Activated naive CD4-positive, alpha-beta T cell treated with anti-CD3 and anti-CD28 coated beads for 36 hours (primary cell): ENCODE measurements around the gene CATSPER1. TPM values are rescaled to one million over a fixed set of nuclear protein-coding genes. Genes with fewer than 3 reads are reported as not detected.

ENCODE experiments used
- CTCF ChIA-PET: fragments of 350-600 bp; sonication (Branson Sonifier 250); formaldehyde crosslinking; loops from one replicate; lab custom pipeline; 2021; ENCODE audit warnings: antibody characterized with exemption; lab: Charles Lee
- DNase-seq: peaks from one replicate; pipeline ENCODE4 v3.0.0-alpha.2; 2020
- H3K27ac Mint-ChIP-seq: one replicate; pipeline ENCODE4 v1.8.0; 2021; ENCODE audit warnings: mild to moderate bottlenecking, mixed read lengths
- H3K27me3 Mint-ChIP-seq: one replicate; pipeline ENCODE4 v1.8.0; 2021; ENCODE audit warnings: low read depth, mixed read lengths
- H3K36me3 Mint-ChIP-seq: one replicate; pipeline ENCODE4 v1.8.0; 2021; ENCODE audit warnings: low read depth, mixed read lengths
- H3K4me1 Mint-ChIP-seq: one replicate; pipeline ENCODE4 v1.8.0; 2021; ENCODE audit warnings: low read depth, mixed read lengths
- H3K4me3 Mint-ChIP-seq: one replicate; pipeline ENCODE4 v1.8.0; 2021; ENCODE audit warnings: mild to moderate bottlenecking, moderate library complexity, mixed read lengths
- H3K9me3 Mint-ChIP-seq: one replicate; pipeline ENCODE4 v1.8.0; 2021; ENCODE audit warnings: mixed read lengths
- intact Hi-C: fragments of 100-400 bp; cut with micrococcal nuclease; formaldehyde crosslinking; loops from one replicate; pipeline ENCODE4 v1.15.1; 2023
- total RNA-seq, 2 experiments: library from RNA; stranded (reverse); gene quantifications; one replicate each; pipeline ENCODE4 v1.2.3, GENCODE V29; 2021

Gene CATSPER1
- not detected for total RNA-seq

GRCh38 chr11:66026017-66026529, at the start of gene CATSPER1:
CATSPER1 (minus strand) TSS chr11:66026479; CDS start chr11:66026379, 100 bp downstream.
- H3K4me1 Mint-ChIP-seq, result peaks cover 4% of the 10 kb centered on the region
- no peak within 1 kb of the TSS for H3K4me3 Mint-ChIP-seq
- CTCF ChIA-PET, result interaction anchor here (2.4 kb wide), 1 partner anchor 19 kb away, joined by 13 read pairs; no protein-coding TSS in a partner anchor
- peaks cover 5% of the 10 kb centered on the region for H3K27me3 Mint-ChIP-seq
- no peaks in the 10 kb centered on the region for H3K36me3 Mint-ChIP-seq
- intact Hi-C loops, result no loop called here
- no peaks in the 10 kb centered on the region for H3K9me3 Mint-ChIP-seq
- H3K27ac Mint-ChIP-seq, result no peak within 1 kb of the TSS
- no peak for DNase-seq

DNA sequence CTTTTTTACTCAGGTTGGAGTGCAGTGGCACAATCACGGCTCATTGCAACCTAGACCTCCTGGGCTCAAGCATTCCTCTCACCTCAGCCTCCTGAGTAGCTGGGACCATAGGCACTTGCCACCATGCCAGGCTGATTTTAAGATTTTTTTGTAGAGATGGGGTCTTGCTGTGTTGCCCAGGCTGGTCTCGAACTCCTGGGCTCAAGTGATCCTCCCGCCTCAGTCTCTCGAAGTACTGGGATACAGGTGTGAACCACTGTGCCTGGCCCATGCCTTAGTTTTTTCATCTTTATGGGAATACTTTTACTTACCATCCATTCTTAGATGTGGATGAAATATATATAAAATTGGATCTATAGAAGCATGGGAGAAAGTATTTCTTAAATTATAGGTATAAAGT, 49.0 kb upstream of the CATSPER1 start:
- DNase-seq, result no peak
- CTCF ChIA-PET, result interaction anchor here (0.6 to 0.8 kb wide), 3 partner anchors 46 to 171 kb away, joined by 3 to 4 read pairs (median 3); no protein-coding TSS in a partner anchor
- Mint-ChIP-seq H3K9me3 (no peaks in the 10 kb centered on the region), H3K27me3 (no peaks in the 10 kb centered on the region), H3K4me3 (no peak overlapping the region), H3K36me3 (peaks cover 37% of the 10 kb centered on the region), H3K27ac (no peak overlapping the region), H3K4me1 (peaks cover 72% of the 10 kb centered on the region)
- intact Hi-C loops, result no loop called here

DNA sequence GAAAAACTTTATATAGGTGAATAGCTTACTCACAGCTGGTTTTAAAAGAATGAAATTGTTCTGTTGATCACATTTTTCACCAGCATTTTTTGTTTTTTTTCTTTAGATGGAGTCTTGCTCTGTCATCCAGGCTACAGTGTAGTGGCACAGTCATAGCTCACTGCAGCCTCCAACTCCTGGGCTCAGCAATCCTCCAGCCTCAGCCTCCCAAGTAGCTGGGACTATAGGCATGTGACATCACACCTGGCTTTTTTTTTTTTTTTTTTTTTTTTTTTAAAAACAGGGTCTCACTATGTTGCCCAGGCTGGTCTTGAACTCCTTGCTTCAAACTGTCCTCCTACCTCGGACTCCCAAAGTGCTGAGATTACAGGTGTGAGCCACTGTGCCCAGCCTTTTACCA, 47.4 kb upstream of the CATSPER1 start:
- H3K9me3 Mint-ChIP-seq, result no peaks in the 10 kb centered on the region
- CTCF ChIA-PET, result interaction anchor here (0.9 to 1.4 kb wide), 2 partner anchors 16 to 62 kb away, joined by 3 to 4 read pairs; no protein-coding TSS in a partner anchor
- peak; percentile 45 for DNase-seq
- peak overlapping the region; percentile 70 for H3K27ac Mint-ChIP-seq
- H3K36me3 Mint-ChIP-seq, result peaks cover 42% of the 10 kb centered on the region
- no peak overlapping the region for H3K4me3 Mint-ChIP-seq
- intact Hi-C loops, result loop anchor here (5.0 kb wide), 1 partner anchor 181 kb away; the partner anchor contains the start of gene CCDC85B
- peaks cover 65% of the 10 kb centered on the region for H3K4me1 Mint-ChIP-seq
- H3K27me3 Mint-ChIP-seq, result no peaks in the 10 kb centered on the region

DNA sequence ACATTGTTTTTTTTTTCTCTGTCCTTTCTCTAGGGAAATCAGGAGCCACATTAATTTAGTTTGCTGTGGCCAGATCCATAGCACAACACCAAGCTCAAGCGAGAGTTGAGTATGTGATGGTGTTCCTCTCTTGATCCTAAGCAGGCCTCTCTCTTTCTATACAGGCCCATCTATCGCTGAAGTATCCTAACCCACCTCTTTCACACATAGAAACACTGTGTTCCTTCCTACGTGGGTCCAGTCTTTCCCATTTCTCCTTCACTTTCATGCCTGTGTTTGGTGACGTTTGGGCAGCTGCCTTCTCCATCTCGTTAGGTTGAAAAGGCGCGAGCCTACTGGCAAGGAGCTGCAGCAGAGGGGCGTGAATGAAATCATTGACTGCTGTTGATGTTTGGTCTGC, 46.2 kb upstream of the CATSPER1 start:
- intact Hi-C loops, result loop anchor here (1.0 to 5.0 kb wide), 2 partner anchors 9 to 180 kb away; partner anchors contain the start of gene CCDC85B
- H3K4me1 Mint-ChIP-seq, result peaks cover 63% of the 10 kb centered on the region
- H3K36me3 Mint-ChIP-seq, result peaks cover 43% of the 10 kb centered on the region
- peak overlapping the region; percentile 89 for H3K4me3 Mint-ChIP-seq
- CTCF ChIA-PET, result interaction anchor here (1.2 to 1.4 kb wide), 3 partner anchors 28 to 66 kb away, joined by 3 to 4 read pairs (median 3); no protein-coding TSS in a partner anchor
- H3K27me3 Mint-ChIP-seq, result no peaks in the 10 kb centered on the region
- peak overlapping the region; percentile 95 for H3K27ac Mint-ChIP-seq
- no peak for DNase-seq
- no peaks in the 10 kb centered on the region for H3K9me3 Mint-ChIP-seq

DNA sequence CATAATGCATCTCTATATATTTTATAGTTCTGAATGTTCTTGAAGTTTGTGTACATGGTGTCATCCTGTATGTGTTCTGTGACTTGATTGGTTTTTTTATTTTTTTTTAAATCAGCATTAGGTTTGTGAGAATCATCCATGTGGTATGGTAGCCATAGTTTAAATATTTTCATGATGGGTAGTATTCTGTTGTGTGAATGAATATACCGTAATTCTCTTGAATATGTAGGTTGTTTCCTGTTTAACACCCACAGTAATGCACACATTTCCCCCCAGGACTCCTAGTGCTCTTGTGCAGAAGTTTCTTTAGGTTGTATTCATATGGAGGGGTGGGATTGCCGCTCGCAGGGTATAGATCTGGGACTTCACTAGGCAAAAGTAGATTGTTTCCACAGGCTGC, 45.8 kb upstream of the CATSPER1 start:
- Mint-ChIP-seq H3K27ac (peak overlapping the region; percentile 95), H3K27me3 (no peaks in the 10 kb centered on the region), H3K9me3 (no peaks in the 10 kb centered on the region), H3K36me3 (peaks cover 39% of the 10 kb centered on the region), H3K4me3 (peak overlapping the region; percentile 89), H3K4me1 (peaks cover 62% of the 10 kb centered on the region)
- intact Hi-C loops, result loop anchor here (1.0 to 5.0 kb wide), 2 partner anchors 9 to 180 kb away; partner anchors contain the start of gene CCDC85B
- no peak for DNase-seq
- CTCF ChIA-PET, result interaction anchor here (0.9 to 2.1 kb wide), 6 partner anchors 19 to 66 kb away, joined by 3 to 8 read pairs (median 4); no protein-coding TSS in a partner anchor

DNA sequence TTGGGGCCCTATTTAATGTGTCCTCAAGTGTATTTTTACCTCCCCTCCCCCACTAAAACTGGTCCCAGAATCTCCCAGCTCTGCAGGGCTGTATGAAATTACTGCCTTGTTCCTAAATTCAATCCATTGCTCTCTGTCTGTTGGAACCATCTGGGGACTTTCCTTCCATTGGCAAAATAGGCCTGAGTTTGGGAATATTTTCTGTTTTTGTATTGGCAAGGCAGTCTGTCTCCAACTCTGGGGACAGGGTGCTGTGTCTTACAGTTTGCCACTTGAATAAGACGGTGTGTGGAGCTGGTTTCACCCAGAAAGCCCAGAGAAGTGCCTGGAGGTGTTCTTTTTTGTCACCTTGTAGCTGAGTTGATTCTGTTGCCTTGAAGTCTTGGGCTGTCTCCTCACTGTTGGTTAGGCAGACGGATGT, 45.1 kb upstream of the CATSPER1 start:
- DNase-seq, result peak; percentile 57
- Mint-ChIP-seq H3K27ac (peak overlapping the region; percentile 95), H3K36me3 (peaks cover 44% of the 10 kb centered on the region), H3K9me3 (no peaks in the 10 kb centered on the region), H3K4me3 (peak overlapping the region; percentile 89), H3K4me1 (peaks cover 64% of the 10 kb centered on the region), H3K27me3 (no peaks in the 10 kb centered on the region)
- intact Hi-C loops, result loop anchor here (1.0 to 5.0 kb wide), 3 partner anchors 29 to 179 kb away; partner anchors contain the start of gene CCDC85B
- CTCF ChIA-PET, result interaction anchor here (0.7 to 6.4 kb wide), 10 partner anchors 8 to 67 kb away, joined by 3 to 61 read pairs (median 4); partner anchors contain the start of gene SF3B2

DNA sequence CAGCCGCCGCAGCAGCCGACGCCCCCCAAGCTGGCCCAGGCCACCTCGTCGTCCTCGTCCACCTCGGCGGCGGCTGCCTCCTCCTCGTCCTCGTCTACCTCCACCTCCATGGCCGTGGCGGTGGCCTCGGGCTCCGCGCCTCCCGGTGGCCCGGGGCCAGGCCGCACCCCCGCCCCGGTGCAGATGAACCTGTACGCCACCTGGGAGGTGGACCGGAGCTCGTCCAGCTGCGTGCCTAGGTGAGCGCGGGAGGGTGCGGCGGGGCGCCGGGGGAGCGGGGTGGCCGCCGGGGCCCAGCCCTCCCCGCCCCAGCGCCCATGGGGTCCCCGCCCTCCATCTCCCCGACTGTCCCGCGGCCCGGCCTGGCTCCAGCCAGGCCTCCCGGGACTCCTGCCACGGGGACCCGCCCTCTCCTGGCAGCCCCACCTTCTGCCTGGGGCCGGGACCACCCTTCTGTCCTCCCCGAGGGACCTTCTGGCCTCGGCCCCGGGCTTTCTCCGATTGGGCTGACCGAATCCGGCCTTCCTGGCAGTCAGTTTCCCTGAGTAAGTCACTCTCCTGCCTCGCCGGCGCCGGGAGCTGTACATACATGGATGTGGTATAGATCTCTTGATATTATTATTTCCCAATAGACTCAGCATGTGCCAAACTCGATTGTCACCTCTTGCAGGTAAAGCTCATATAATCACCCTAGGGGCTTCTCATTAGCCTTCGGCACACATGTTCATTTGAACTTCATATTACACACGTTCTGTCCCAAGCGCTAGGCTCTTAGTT, 44.5 kb upstream of the CATSPER1 start:
- intact Hi-C loops, result loop anchor here (1.0 to 5.0 kb wide), 3 partner anchors 30 to 178 kb away; partner anchors contain the start of gene CCDC85B
- peaks cover 63% of the 10 kb centered on the region for H3K4me1 Mint-ChIP-seq
- no peaks in the 10 kb centered on the region for H3K27me3 Mint-ChIP-seq
- H3K36me3 Mint-ChIP-seq, result peaks cover 45% of the 10 kb centered on the region
- CTCF ChIA-PET, result interaction anchor here (0.7 to 6.4 kb wide), 8 partner anchors 9 to 65 kb away, joined by 3 to 61 read pairs (median 6); partner anchors contain the start of gene SF3B2
- peak overlapping the region; percentile 89 for H3K4me3 Mint-ChIP-seq
- H3K9me3 Mint-ChIP-seq, result no peaks in the 10 kb centered on the region
- DNase-seq, result peak; percentile 51
- H3K27ac Mint-ChIP-seq, result peak overlapping the region; percentile 95

DNA sequence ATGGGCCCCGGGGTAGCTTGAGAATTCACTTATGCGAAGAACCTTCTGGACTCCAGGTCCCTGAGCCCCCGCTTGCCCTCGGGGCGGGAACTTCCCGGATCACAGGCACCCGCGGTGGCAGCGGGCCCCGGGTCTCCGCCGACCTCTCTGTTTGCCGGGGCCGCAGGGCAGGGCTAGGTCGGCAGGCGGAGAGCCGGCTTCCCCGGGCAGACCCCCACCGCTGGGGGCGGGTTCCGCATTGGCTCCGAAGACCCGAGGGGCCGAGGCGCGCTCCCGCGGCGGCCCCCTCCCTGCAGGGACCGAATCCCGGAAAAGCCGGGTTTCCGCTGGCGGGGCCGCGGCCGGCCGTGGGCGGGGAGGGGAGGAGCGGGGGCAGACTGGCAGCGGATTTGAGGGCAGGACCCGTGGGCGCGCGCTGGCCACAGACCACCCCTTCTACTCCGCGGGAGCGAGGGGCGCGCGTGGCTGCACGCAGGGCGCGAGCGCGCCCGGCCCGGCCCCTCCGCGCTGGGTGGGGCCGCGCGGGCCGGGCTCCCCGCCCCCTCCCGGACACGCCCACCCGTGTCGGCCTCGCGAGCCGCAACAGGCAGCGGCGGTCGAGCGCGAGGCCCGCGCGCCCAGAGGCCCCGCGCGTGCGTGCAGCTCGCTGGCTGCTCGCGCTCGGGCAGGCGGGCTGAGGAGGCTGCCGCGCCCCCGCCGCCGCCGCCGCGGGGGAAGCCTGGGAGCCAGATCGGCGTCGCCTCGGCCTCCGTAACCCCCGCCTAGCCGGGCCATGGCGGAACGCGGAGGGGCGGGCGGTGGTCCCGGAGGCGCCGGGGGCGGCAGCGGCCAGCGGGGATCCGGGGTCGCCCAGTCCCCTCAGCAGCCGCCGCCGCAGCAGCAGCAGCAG, 43.7 kb upstream of the CATSPER1 start, which contains the start of gene PACS1:
TSS of gene PACS1 (plus strand) at position 558 of the 889 bp plus-strand sequence. CDS start at position 773, 215 bp downstream.
- Mint-ChIP-seq H3K9me3 (no peaks in the 10 kb centered on the region), H3K27me3 (no peaks in the 10 kb centered on the region), H3K4me3 (peak within 1 kb of the TSS; percentile 89), H3K27ac (peak within 1 kb of the TSS; percentile 97), H3K36me3 (peaks cover 49% of the 10 kb centered on the region), H3K4me1 (peaks cover 62% of the 10 kb centered on the region)
- CTCF ChIA-PET, result interaction anchor here (1.0 to 6.4 kb wide), 17 partner anchors 10 to 242 kb away, joined by 3 to 61 read pairs (median 12); partner anchors contain the start of gene SF3B2
- intact Hi-C loops, result loop anchor here (1.0 to 5.0 kb wide), 3 partner anchors 18 to 178 kb away; partner anchors contain the start of genes CCDC85B and SF3B2
- DNase-seq, result peak; percentile 81

GRCh38 chr11:66068923-66069714, 42.8 kb upstream of the CATSPER1 start:
- H3K36me3 Mint-ChIP-seq, result peaks cover 51% of the 10 kb centered on the region

DNA sequence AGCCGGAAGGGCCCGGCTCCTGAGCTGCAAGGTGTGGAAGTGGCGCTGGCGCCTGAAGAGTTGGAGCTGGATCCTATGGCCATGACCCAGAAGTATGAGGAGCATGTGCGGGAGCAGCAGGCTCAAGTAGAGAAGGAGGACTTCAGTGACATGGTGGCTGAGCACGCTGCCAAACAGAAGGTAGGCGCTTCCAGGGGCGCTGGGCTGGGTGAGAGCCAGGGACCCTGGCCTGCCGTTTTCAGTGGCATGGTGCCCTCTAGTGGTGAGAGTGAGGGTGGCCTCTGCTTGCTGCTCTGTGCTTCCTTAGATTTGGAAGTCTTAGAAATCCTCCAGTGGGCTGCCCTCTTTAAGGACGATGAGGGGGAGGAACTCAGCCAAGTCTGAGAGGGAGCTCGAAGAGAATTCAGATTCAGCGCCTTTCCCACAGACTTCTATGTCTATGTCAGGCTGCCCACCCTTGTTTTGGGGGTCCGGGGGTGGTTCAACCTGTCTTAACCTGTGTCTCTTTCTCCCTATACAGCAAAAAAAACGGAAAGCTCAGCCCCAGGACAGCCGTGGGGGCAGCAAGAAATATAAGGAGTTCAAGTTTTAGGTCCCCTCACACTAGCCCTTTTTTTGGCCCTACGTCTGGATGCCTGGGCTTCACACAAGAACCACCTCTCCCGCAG, 42.0 kb upstream of the CATSPER1 start:
- H3K27me3 Mint-ChIP-seq, result no peaks in the 10 kb centered on the region
- CTCF ChIA-PET, result interaction anchor here (0.6 to 6.4 kb wide), 34 partner anchors 9 to 244 kb away, joined by 3 to 61 read pairs (median 5); partner anchors contain the start of gene SF3B2
- DNase-seq, result peak; percentile 86
- peaks cover 64% of the 10 kb centered on the region for H3K4me1 Mint-ChIP-seq
- no peak overlapping the region for H3K4me3 Mint-ChIP-seq
- no peaks in the 10 kb centered on the region for H3K9me3 Mint-ChIP-seq
- peak overlapping the region; percentile 97 for H3K27ac Mint-ChIP-seq
- H3K36me3 Mint-ChIP-seq, result peaks cover 57% of the 10 kb centered on the region
- intact Hi-C loops, result loop anchor here (1.0 to 2.0 kb wide), 2 partner anchors 59 to 66 kb away; no protein-coding TSS in a partner anchor

More at GRCh38 chr11:66068923-66069714, 42.8 kb upstream of the CATSPER1 start:
- CTCF ChIA-PET, result interaction anchor here (0.6 to 6.4 kb wide), 27 partner anchors 10 to 243 kb away, joined by 3 to 61 read pairs (median 6); partner anchors contain the start of gene SF3B2
- no peaks in the 10 kb centered on the region for H3K9me3 Mint-ChIP-seq
- peak overlapping the region; percentile 97 for H3K27ac Mint-ChIP-seq
- intact Hi-C loops, result loop anchor here (1.0 to 2.0 kb wide), 3 partner anchors 17 to 65 kb away; partner anchors contain the start of gene SF3B2
- DNase-seq, result peak; percentile 71
- H3K4me3 Mint-ChIP-seq, result peak overlapping the region; percentile 79
- no peaks in the 10 kb centered on the region for H3K27me3 Mint-ChIP-seq
- H3K4me1 Mint-ChIP-seq, result peaks cover 61% of the 10 kb centered on the region
